Mesothelial cell of epicardium (in vitro differentiated cells): ENCODE data around the gene TMEM187. TPM values are rescaled to one million over a fixed set of nuclear protein-coding genes. Genes with fewer than 3 reads are reported as not detected.

Experiments used
- DNase-seq, 2 experiments: peaks; one replicate each; pipeline ENCODE4 v3.0.0; 2021; ENCODE audit warnings: low spot score in 2 of 2; ENCODE audit not compliant: unreplicated experiment in 2 of 2
- H3K27ac Mint-ChIP-seq: 2 replicates; pipeline ENCODE4 v1.8.0; 2021; ENCODE audit warnings: mixed read lengths
- H3K27me3 Mint-ChIP-seq: 2 replicates; pipeline ENCODE4 v1.8.0; 2021; ENCODE audit warnings: low read depth, mixed read lengths
- H3K36me3 Mint-ChIP-seq: 2 replicates; pipeline ENCODE4 v1.8.0; 2021; ENCODE audit warnings: mixed read lengths
- H3K4me1 Mint-ChIP-seq: 2 replicates; pipeline ENCODE4 v1.8.0; 2021; ENCODE audit warnings: mixed read lengths
- H3K4me3 Mint-ChIP-seq: 2 replicates; pipeline ENCODE4 v1.8.0; 2021; ENCODE audit warnings: mild to moderate bottlenecking, moderate library complexity, mixed read lengths
- H3K9me3 Mint-ChIP-seq: 2 replicates; pipeline ENCODE4 v1.8.0; 2021; ENCODE audit warnings: mixed read lengths
- total RNA-seq: library from RNA; stranded (reverse); gene quantifications from 3 replicates; pipeline ENCODE4 v1.2.1, GENCODE V29; 2021
- TF ChIP-seq, protein P1 (sequence below): fragments of 200-600 bp; sonication (generic); IDR thresholded peaks from one replicate; pipeline ENCODE4 v1.5.0; 2021; ENCODE audit warnings: antibody characterized with exemption; ENCODE audit not compliant: unreplicated experiment

The TMEM187 gene
- total RNA-seq, 1 donor from 2014 or later: 15.0 TPM

DNA sequence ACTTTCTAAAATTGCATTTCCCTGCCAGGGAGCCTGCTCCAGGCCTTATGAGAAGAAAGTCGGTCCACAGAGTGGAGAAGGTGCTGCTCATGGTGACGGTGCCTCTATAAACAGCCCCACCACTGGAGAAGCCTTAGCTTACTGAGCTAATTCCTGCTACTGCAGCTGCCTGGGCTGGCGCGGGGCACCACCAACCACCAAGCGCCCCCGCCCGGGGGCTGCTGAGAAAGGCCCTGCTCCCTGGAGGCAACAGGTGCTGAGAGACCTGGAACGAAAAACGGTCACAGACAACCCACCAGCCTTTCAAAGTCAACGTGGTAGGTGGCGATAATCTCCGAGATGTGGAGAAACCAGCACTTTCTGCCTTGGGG is 3.8 kb upstream of the TMEM187 start:
- H3K27me3 Mint-ChIP-seq: no peaks in the 10 kb centered on the region
- TF ChIP-seq, protein P1, sequence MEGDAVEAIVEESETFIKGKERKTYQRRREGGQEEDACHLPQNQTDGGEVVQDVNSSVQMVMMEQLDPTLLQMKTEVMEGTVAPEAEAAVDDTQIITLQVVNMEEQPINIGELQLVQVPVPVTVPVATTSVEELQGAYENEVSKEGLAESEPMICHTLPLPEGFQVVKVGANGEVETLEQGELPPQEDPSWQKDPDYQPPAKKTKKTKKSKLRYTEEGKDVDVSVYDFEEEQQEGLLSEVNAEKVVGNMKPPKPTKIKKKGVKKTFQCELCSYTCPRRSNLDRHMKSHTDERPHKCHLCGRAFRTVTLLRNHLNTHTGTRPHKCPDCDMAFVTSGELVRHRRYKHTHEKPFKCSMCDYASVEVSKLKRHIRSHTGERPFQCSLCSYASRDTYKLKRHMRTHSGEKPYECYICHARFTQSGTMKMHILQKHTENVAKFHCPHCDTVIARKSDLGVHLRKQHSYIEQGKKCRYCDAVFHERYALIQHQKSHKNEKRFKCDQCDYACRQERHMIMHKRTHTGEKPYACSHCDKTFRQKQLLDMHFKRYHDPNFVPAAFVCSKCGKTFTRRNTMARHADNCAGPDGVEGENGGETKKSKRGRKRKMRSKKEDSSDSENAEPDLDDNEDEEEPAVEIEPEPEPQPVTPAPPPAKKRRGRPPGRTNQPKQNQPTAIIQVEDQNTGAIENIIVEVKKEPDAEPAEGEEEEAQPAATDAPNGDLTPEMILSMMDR: no peak
- H3K27ac Mint-ChIP-seq: peak overlapping the region; percentile 96
- no peaks in the 10 kb centered on the region for H3K9me3 Mint-ChIP-seq
- H3K4me3 Mint-ChIP-seq: peak overlapping the region; percentile 100
- no peaks in the 10 kb centered on the region for H3K36me3 Mint-ChIP-seq
- H3K4me1 Mint-ChIP-seq: peaks cover 46% of the 10 kb centered on the region
- DNase-seq: no peak

DNA sequence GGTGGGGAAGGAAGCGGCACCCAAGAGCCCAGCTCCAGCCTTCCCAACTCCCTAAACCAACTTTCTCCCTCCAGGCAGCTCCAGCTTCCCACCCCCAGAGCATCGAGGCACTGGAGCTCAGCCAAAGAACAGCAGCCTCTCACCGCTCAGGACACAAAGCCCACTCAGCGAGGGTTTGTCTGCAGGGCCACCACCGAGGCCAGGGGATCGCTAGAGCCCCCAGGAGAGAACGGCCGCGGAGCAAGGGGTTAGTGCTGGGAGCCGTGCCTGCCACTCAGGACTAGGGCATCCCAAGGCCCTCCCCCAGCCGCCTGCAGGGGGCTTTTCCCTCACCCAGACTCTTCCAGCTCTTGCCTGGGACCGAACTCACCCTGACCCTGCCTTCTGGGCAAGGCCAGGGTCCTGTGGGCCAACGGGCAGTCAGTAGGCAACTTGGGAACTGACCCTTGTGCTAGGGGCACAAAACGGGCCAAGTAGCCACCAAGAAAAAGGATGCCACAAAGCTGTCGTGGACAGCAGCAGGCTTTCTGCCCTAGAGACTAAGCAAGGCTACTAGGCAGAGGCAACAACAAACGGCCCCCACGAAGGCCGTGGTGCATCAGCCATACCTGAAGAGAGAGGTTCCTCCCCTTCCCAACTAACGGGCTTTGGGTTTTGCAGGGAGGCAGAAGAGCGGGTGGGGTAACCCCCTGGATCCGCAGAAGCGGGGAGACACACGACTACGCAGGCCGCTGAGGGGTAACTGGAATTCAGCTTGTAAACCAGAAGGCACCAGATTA is 3.2 kb upstream of the TMEM187 start:
- Mint-ChIP-seq H3K4me1 (peaks cover 52% of the 10 kb centered on the region), H3K27ac (peak overlapping the region; percentile 96), H3K27me3 (no peaks in the 10 kb centered on the region), H3K4me3 (peak overlapping the region; percentile 100), H3K36me3 (no peaks in the 10 kb centered on the region), H3K9me3 (no peaks in the 10 kb centered on the region)
- no peak for DNase-seq
- TF ChIP-seq, protein P1: peak; percentile 22

DNA sequence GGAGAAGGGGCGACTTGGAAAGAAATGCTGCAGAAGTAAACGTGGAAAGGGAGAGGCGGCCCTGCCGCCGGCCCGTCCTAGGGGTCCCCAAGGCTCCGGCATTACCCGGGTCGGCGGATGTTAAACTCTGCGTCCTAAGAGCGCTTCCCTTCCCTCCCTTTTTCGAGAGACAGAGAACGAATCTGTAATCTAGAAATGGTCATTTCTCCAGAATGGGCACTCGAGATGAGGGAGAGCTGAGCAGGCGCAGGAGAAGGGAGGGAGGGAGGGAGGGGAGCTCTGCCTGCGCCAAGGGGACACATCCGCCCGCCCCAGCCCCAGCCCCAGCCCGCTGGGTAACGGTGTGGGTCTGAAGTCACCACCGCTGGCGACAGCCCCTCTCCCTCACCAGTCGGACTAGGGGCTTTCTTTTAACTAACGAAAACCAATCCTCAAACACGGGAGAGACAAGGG is 2.6 kb upstream of the TMEM187 start:
- TF ChIP-seq, protein P1: no peak
- DNase-seq: peak in 1 of 2 experiments; percentile 61
- H3K36me3 Mint-ChIP-seq: no peaks in the 10 kb centered on the region
- peak overlapping the region; percentile 100 for H3K4me3 Mint-ChIP-seq
- H3K9me3 Mint-ChIP-seq: no peaks in the 10 kb centered on the region
- peak overlapping the region; percentile 96 for H3K27ac Mint-ChIP-seq
- peaks cover 58% of the 10 kb centered on the region for H3K4me1 Mint-ChIP-seq
- H3K27me3 Mint-ChIP-seq: no peaks in the 10 kb centered on the region

DNA sequence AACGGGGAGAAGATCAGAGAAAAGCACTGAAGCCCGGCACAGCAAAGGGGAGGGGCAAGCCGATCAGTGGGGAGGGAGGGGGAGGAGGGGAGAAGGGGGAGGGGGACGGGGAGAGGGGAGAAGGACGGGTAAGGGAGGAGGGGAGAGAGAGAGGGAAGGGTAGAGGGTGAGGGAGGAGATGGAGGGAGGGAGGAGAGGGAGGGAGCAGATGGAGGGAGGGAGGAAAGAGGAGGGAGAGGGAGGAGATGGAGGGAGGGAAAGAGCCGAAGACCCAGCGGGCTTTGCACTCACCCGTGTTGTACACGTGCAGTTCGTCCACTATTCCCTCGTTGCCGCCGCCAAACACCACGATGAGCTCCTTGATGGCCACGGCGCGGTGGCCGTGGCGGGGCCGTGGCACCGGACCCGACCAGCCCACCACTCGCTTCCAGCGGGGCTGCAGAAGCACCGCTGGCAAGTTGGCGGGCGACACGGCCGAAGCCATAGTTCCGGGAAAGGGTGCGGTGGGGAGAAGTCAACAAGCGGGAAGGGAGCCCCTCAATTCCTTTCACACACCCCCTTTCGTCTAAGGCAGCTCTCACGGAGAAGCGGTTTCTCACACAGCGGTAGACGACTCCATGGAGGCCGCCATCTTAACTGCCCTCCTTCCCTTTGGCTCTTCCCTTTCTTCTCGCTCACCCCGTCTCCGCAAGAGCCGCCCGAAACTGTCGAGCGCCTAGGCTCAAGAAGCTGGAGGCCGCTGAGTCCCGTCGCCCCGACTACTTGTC is 2.0 kb upstream of the TMEM187 start:
- peak overlapping the region; percentile 100 for H3K27ac Mint-ChIP-seq
- H3K27me3 Mint-ChIP-seq: no peaks in the 10 kb centered on the region
- TF ChIP-seq, protein P1: no peak
- peak in 1 of 2 experiments; percentile 54 for DNase-seq
- H3K9me3 Mint-ChIP-seq: no peaks in the 10 kb centered on the region
- peaks cover 60% of the 10 kb centered on the region for H3K4me1 Mint-ChIP-seq
- H3K4me3 Mint-ChIP-seq: peak overlapping the region; percentile 100
- no peaks in the 10 kb centered on the region for H3K36me3 Mint-ChIP-seq

DNA sequence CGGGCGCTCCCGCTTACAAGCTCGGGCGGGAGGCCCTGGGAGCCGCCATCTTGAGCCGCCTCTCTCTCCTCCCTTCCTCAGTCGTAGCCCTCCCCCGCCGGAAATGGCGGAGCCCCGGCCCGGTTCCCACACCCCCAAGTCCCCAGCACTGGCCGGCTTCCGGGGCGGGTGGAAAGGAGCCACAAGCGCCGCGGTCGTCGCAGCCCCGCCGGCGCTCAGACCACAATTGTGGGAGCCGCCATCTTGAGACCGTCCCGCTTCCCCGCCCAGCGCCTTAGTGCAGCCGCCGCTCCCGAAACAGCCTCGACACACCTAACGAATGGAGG is 1.5 kb upstream of the TMEM187 start:
- Mint-ChIP-seq H3K9me3 (no peaks in the 10 kb centered on the region), H3K4me1 (peaks cover 58% of the 10 kb centered on the region), H3K36me3 (no peaks in the 10 kb centered on the region), H3K27me3 (no peaks in the 10 kb centered on the region), H3K27ac (peak overlapping the region; percentile 100), H3K4me3 (peak overlapping the region; percentile 100)
- peak; percentile 83 to 92 for DNase-seq
- TF ChIP-seq, protein P1: no peak
